ENCODE data around the gene ZDHHC11. TPM values are rescaled to one million over a fixed set of nuclear protein-coding genes. Genes with fewer than 3 reads are reported as not detected.
"Not testable (repeated sequence)": the region's sequence is repeated elsewhere in the genome, so short reads cannot be mapped to it uniquely, and the experiment has no call there.

ZDHHC11 gene
- total RNA-seq, 1 donor from 2014 or later = 1.5 TPM

- TF ChIP-seq CTCF (conservative IDR thresholded peaks at IDR 0.05; ENCODE audit: low read depth, low read length) = no peak
- no peak overlapping the region for H3K4me3 ChIP-seq (ENCODE audit: low read depth, low read length)
- no peak for DNase-seq (ENCODE audit: low read depth)
These were observed 49.3 kb downstream of the ZDHHC11 start for GRCh38 chr5:801472-801871.

- H3K4me3 ChIP-seq (ENCODE audit: low read depth, low read length); DNase-seq (ENCODE audit: low read depth): not testable (repeated sequence)
These were observed 49.7 kb downstream of the ZDHHC11 start for GRCh38 chr5:801055-801454.

GRCh38 chr5:798505-799138, 52.2 kb downstream of the ZDHHC11 start:
- H3K4me3 ChIP-seq (ENCODE audit: low read depth, low read length); DNase-seq (ENCODE audit: low read depth): not testable (repeated sequence)

GRCh38 chr5:797986-798385, 52.8 kb downstream of the ZDHHC11 start:
- not testable (repeated sequence) for H3K4me3 ChIP-seq (ENCODE audit: low read depth, low read length); DNase-seq (ENCODE audit: low read depth)

- DNase-seq (ENCODE audit: low read depth); H3K4me3 ChIP-seq (ENCODE audit: low read depth, low read length): not testable (repeated sequence)
These were observed 54.9 kb downstream of the ZDHHC11 start for GRCh38 chr5:795873-796272.

- not testable (repeated sequence) for H3K4me3 ChIP-seq (ENCODE audit: low read depth, low read length); DNase-seq (ENCODE audit: low read depth)
These were observed 55.8 kb downstream of the ZDHHC11 start for GRCh38 chr5:794948-795347.

- not testable (repeated sequence) for DNase-seq (ENCODE audit: low read depth)
These were observed 62.1 kb downstream of the ZDHHC11 start for GRCh38 chr5:788703-789102.

GRCh38 chr5:787857-788233, 62.9 kb downstream of the ZDHHC11 start:
- not testable (repeated sequence) for H3K4me3 ChIP-seq (ENCODE audit: low read depth, low read length); DNase-seq (ENCODE audit: low read depth)

More at GRCh38 chr5:788703-789102, 62.1 kb downstream of the ZDHHC11 start:
- H3K4me3 ChIP-seq (ENCODE audit: low read depth, low read length) = not testable (repeated sequence)

- H3K4me3 ChIP-seq (ENCODE audit: low read depth, low read length) = not testable (repeated sequence)
These were observed 63.4 kb downstream of the ZDHHC11 start for GRCh38 chr5:787224-787856.

GRCh38 chr5:785181-785705, 65.5 kb downstream of the ZDHHC11 start:
- not testable (repeated sequence) for DNase-seq (ENCODE audit: low read depth)
- peak overlapping the region; percentile 56 for H3K4me3 ChIP-seq (ENCODE audit: low read depth, low read length)

More at GRCh38 chr5:787224-787856, 63.4 kb downstream of the ZDHHC11 start:
- DNase-seq (ENCODE audit: low read depth) = not testable (repeated sequence)

GRCh38 chr5:784428-785177, 66.2 kb downstream of the ZDHHC11 start, which contains the start of gene ZDHHC11B:
ZDHHC11B (minus strand) TSS chr5:784729; CDS start chr5:766919, 17,810 bp downstream.
- DNase-seq (ENCODE audit: low read depth) = not testable (repeated sequence)
- peak within 1 kb of the TSS; percentile 56 for H3K4me3 ChIP-seq (ENCODE audit: low read depth, low read length)

GRCh38 chr5:783881-784427, 66.8 kb downstream of the ZDHHC11 start:
- DNase-seq (ENCODE audit: low read depth) = not testable (repeated sequence)

GRCh38 chr5:783049-783802, 67.6 kb downstream of the ZDHHC11 start:
- H3K4me3 ChIP-seq (ENCODE audit: low read depth, low read length); DNase-seq (ENCODE audit: low read depth): not testable (repeated sequence)

More at GRCh38 chr5:783881-784427, 66.8 kb downstream of the ZDHHC11 start:
- H3K4me3 ChIP-seq (ENCODE audit: low read depth, low read length) = peak overlapping the region; percentile 42

- H3K4me3 ChIP-seq (ENCODE audit: low read depth, low read length); DNase-seq (ENCODE audit: low read depth): not testable (repeated sequence)
These were observed 68.4 kb downstream of the ZDHHC11 start for GRCh38 chr5:782356-782755.

GRCh38 chr5:780571-780970, 70.2 kb downstream of the ZDHHC11 start:
- H3K4me3 ChIP-seq (ENCODE audit: low read depth, low read length); DNase-seq (ENCODE audit: low read depth): not testable (repeated sequence)

- H3K4me3 ChIP-seq (ENCODE audit: low read depth, low read length); DNase-seq (ENCODE audit: low read depth): not testable (repeated sequence)
These were observed 71.8 kb downstream of the ZDHHC11 start for GRCh38 chr5:778967-779366.

GRCh38 chr5:778421-778820, 72.4 kb downstream of the ZDHHC11 start:
- not testable (repeated sequence) for DNase-seq (ENCODE audit: low read depth); H3K4me3 ChIP-seq (ENCODE audit: low read depth, low read length)

Measured in epithelial cell of proximal tubule (primary cell).